ENCODE data around the gene TMEM63A.

TMEM63A gene

GRCh38 chr1:225923381-225923691, 41.2 kb upstream of the TMEM63A start:
- TF ChIP-seq CTCF (IDR thresholded peaks at IDR 0.05): no peak

- no peak for TF ChIP-seq CTCF (IDR thresholded peaks at IDR 0.05)
Measured at GRCh38 chr1:225921734-225922709, 39.8 kb upstream of the TMEM63A start.

GRCh38 chr1:225919906-225920305, 37.7 kb upstream of the TMEM63A start:
- no peak for TF ChIP-seq CTCF (IDR thresholded peaks at IDR 0.05)

DNA sequence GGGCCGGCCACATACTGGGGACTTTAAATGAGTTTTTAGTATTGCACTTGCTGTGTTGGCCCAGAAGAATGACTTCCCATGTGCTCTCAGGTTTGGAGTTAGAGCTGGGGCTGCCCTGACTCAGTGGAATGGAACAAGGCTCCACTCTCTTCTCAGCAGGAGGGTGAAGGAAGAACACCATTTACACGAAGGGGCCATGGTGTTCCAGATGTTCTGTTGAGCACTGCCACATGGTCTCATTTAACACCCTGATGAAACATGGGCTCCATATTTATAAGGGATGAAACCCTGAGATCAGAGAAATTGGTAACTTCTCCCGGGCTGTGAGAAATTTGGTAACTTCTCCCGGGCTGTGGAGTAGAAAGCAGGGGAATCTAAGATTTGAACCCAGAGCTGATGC, 36.1 kb upstream of the TMEM63A start:
- no peak for TF ChIP-seq CTCF (IDR thresholded peaks at IDR 0.05)

DNA sequence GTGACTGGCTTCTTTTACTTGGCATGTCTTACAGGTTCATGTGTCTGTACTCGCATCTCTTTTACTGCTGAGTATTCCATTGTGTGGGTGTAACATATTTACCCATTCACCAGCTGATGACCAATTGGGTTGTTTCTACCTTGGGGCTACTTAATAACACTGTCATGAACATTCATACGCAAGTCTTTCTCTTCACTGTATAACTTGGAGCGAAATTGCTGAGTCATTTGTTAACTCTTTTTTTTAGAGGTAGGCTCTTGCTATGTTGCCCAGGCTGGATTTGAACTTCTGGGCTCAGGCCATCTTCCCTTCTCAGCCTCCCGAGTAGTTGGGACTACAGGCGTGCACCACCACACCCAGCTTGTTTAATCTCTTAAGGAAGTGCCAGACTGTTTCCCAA, 35.4 kb upstream of the TMEM63A start:
- TF ChIP-seq CTCF (IDR thresholded peaks at IDR 0.05): no peak

- TF ChIP-seq CTCF (IDR thresholded peaks at IDR 0.05): no peak
Measured at GRCh38 chr1:225917101-225917500, 34.9 kb upstream of the TMEM63A start.

DNA sequence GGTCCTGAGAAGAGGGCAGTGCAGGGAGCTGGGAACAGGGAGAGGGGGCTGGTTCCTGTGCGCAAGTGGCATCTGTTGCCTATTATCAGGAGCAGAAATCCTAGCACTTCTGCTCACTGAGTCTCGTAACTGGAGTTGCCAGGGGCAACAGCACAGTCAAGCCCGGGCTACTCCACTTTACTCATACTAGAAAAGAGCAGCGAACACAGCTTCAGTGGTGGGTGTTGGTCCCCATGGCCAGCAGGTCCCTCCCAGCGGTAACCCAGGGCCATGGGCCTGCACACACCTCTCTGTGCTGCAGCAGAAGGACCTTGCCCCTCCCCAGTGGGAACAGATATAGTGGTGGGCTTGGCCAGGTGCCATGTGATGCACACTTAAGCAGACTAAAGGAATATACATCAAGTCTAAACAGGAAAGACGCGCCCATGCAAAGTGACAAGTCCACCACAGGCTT, 33.4 kb upstream of the TMEM63A start:
- TF ChIP-seq CTCF (IDR thresholded peaks at IDR 0.05): no peak

Measured in LNCAP (cell line).